Hepatocyte (in vitro differentiated cells): ENCODE data around the gene MALAT1.

ENCODE experiments used
- CTCF ChIP-seq: fragments of 200-600 bp; sonication (generic); IDR thresholded peaks from 2 replicates; pipeline ENCODE4 v1.5.1; 2016; ENCODE audit warnings: antibody characterized with exemption, mild to moderate bottlenecking; ENCODE audit not compliant: poor library complexity
- EZH2 ChIP-seq: fragments of 200-600 bp; sonication (generic); IDR thresholded peaks from 2 replicates; pipeline ENCODE4 v1.6.1; 2016; ENCODE audit warnings: antibody characterized with exemption, mild to moderate bottlenecking, borderline replicate concordance

- TF ChIP-seq CTCF (no peak), EZH2 (no peak)
These were observed 2.3 kb upstream of the MALAT1 start for GRCh38 chr11:65496304-65497140.
